ENCODE results near the gene KRT10. TPM values are rescaled to one million over a fixed set of nuclear protein-coding genes. Genes with fewer than 3 reads are reported as not detected.

KRT10 gene
- total RNA-seq, 1 donor from 2014 or later = 70.1 TPM

DNA sequence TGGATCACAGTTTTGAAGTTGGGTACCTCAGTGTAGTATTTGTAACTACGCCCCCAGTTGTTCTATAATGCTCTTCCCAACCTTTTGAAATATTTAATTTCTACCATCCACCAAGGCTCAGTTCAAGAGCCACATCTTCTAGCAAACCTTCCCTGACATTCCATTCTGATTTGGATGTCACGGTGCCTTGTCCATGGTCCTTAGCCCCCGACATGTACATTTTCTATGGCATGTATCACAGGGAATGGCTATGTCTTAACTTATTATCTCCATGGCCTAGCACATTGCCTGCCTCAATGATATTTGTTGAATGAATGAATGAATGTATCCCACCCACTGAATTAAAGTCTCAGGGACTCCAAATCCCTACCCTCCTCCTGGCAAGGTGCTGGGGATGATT lies 16.3 kb downstream of the KRT10 start:
- DNase-seq (ENCODE audit: low spot score) = no peak

DNA sequence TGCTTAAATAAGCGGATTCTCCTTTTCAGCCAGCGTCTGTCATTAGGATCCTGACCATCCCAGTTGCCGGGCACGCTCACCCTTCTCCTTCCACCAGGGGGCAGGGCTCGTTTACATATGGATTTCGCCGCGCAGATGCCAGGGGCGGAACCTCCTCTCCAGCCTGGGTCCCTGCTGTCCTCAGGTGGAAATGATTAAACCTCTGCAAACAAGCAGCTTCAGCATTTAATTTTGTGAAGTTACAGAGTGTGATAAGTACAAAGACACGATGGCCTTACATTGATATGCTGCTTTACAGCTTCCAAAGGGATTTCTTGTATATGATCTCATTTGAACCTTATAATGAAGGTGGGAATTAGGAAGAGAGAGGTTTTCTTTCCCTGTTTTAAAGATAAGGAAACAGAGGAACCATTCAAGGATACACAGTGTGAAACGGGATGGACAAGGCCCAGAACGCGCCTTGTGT lies 18.8 kb downstream of the KRT10 start:
- peak; percentile 87 for DNase-seq (ENCODE audit: low spot score)

DNA sequence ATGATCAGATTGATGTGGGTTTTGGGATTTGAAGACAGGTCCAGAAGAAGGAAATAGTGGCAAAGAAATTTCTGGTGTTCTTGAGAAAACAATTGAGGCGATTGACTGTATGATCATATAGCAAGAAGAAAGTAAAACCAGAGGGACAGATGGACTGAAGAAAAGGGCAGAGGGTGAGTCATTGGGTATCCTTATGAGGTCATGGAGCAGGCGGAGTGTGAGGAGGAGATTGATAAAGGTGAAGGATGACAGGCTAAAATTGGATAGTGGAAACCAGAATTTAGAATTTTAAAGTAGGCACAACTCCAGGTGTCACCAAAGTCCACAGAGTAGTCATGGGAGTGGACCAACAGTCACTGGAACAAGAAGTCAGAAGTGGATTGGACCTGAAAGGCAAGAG lies 21.3 kb downstream of the KRT10 start:
- no peak for DNase-seq (ENCODE audit: low spot score)

DNA sequence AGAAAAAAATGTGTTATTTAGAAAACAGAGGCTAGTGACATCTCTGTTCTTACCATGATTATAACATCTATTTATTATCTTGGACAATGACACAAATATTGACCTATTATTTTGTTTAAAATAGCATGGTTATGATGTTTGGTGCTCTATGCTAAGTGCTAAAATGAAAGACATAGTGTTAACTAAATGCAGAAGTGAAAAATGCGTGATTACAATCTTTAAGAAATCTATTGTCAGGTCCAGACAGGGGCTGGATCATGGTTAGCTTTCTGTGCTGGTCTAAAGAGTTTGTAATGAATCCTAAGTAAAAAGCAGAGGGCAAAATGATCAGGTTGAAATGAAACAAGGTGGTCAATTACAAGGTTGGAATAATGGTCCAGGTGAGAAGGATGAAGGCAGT lies 22.0 kb downstream of the KRT10 start:
- no peak for DNase-seq (ENCODE audit: low spot score)

DNA sequence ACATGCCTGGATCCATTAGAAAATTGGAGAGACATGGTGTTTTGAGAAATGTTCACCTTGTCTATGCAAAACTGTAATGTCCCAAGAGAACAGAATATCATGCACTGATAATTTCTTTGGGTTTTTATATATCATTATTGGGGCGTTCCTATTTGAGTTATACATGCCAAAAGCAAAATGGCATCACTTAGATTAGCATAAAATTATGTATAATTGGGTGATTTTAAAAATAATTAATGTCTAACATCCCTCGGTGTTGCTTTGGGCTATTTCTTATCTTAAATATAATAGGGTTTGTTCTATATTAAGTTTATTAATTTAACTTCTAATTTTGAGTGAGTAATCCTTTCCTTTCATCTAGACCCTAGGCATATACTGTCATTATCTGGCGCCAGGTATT lies 22.6 kb downstream of the KRT10 start, which contains the start of gene KRT28:
KRT28 (minus strand) TSS at position 101 of the 400 bp plus-strand sequence; CDS start at position 35, 66 bp downstream.
- no peak for DNase-seq (ENCODE audit: low spot score)

DNA sequence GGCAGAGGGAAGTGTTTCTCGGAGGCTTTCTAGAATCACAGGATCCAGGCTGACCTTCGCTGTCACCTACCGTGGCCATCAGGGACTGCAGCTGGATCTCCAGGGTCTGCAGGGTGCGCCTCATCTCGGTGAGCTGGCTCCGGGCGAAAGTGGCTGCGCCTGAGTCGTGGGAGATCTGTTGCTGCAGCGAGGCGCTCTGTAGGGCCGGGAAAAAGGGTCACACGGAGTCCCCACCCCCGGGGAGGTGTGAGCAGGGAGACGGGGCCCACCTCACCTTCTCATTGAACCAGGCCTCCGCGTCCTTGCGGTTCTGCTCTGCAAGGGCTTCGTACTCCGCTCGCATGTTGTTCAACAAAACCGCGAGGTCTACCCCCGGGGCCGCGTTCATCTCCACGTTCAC lies 25.6 kb downstream of the KRT10 start:
- no peak for DNase-seq (ENCODE audit: low spot score)

DNA sequence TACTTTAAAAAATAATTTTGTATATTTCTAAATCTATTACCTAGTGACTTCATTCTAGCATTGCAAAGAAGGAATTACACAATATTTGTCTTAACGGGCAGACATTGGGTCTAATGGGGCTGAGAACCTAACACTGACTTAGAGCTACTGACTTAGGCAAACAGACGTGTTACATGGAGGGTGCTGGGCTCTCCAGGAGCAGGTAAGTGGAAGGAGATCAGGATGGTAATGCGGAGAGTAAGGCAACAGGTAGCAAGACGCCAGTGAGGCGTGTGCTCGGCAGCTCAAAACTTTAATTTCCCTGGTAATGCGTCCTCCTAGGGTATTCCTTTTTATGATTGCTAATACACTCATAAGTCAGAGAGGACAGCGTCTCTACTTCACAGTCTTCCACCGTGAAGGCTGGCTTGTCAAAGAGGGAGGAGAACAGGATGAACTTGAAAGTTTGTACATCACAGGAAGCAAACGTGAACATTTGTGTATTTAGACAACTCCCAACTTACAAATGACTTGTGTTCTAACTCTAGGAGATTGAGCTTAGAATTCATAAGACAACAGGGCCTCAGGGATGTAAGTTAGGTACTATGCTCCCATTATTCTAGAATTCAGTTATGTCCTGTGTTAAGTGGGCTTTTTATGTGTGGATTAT lies 27.3 kb downstream of the KRT10 start:
- no peak for DNase-seq (ENCODE audit: low spot score)

DNA sequence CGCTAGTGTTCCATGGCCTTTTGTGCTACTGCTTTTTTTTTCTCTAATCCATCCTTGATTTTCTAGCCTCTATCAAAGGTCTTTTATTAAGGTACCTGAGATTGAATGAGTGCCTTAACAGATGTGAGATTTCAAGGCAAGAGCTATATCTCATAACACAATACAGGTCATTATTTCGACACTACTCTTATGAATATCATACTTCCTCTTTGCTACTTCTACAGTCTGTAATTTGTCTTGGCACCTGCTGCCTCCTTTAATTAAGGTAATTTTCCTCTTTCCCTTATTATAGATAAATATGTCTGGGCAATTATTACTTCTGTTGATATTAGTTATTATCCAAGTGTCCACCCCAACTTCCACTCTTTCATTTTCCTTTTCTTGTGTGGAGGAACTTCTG lies 27.9 kb downstream of the KRT10 start:
- no peak for DNase-seq (ENCODE audit: low spot score)

DNA sequence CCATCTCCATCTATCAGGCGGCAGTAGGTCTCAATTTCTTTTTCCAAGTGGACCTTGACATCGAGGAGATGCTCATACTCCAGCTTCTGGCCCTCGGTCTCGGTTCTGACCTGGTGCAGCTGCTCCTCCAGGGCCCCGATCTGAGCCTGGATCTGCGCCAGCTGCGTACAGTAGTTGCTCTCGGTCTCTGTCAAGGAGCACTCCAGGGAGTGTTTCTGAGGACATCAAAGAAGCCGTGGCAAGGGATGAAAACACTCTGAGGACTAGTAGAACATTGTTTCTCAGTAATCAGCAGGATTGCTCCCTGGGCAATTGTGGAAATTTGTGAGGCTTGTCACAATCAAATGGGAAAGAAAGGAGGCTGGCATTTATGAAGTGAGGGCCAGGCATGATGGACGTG lies 28.6 kb downstream of the KRT10 start:
- no peak for DNase-seq (ENCODE audit: low spot score)

DNA sequence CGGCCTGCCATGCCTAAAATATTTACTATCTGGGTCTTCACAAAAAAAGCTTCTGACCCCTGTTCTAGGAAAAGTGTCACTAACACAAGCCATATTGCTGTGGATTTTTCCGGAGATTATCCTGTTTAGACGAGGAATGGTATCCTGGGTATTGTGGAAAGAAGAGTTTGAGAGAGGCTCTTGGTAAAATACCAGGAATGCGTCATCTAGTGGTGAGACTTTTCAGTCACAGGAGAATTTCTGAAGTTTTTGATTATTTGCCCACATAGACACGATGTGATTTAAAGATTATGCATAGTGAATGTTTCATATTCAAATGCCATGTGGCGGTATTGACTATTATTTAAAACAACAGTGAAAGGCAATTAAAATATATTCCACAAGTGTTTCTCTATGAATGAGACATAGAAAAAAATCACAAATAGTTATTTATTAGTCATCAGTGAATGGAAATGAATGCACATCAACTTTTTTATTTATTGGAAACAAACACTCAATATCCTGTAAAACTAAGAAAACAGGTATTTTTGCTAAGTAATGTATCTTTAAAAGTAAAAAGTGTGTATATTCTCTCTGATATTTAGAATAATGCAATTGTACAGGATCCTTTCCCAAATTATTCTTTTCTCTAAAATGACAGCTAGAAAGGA lies 30.5 kb downstream of the KRT10 start:
- no peak for DNase-seq (ENCODE audit: low spot score)

DNA sequence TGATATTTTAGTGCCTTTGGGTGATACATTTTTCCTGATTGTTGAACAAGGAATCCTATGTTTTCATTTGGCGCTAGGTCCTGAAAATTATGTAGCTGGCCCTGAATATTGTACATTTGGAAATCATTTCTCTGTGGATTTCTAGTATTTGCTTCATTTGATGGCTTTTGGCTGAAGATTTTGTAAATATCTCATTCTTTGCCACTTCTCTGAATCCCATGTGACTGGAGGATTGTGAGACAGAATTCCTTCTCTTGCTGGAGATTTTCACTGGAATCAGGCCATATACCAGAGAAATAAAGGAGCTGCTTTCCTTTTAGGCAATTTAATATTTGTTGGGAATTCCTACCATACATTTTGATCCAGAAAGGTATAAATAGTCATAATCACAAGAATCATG lies 31.3 kb downstream of the KRT10 start:
- DNase-seq (ENCODE audit: low spot score) = no peak

DNA sequence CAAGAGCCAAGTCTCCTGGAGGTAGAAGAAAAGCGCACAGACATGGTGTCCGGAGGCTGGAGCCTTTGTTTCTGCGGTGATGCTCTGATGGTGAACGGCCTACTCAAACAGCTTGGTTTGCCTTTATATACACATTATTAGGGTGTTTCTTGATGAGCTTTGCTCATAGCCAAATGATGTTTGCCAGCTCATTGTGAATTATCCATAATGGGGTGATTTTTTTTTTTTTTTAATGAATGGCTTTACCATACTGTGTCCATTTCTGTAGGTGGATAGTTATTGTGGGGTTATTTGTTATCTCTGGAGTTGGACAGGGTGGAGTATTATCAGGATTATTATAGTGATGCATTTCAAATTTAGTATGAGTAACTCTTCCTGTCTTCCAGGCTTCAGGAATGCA lies 40.0 kb downstream of the KRT10 start, which contains the start of gene KRT27:
KRT27 (minus strand) TSS at position 101 of the 400 bp plus-strand sequence; CDS start at position 44, 57 bp downstream.
- DNase-seq (ENCODE audit: low spot score) = no peak

DNA sequence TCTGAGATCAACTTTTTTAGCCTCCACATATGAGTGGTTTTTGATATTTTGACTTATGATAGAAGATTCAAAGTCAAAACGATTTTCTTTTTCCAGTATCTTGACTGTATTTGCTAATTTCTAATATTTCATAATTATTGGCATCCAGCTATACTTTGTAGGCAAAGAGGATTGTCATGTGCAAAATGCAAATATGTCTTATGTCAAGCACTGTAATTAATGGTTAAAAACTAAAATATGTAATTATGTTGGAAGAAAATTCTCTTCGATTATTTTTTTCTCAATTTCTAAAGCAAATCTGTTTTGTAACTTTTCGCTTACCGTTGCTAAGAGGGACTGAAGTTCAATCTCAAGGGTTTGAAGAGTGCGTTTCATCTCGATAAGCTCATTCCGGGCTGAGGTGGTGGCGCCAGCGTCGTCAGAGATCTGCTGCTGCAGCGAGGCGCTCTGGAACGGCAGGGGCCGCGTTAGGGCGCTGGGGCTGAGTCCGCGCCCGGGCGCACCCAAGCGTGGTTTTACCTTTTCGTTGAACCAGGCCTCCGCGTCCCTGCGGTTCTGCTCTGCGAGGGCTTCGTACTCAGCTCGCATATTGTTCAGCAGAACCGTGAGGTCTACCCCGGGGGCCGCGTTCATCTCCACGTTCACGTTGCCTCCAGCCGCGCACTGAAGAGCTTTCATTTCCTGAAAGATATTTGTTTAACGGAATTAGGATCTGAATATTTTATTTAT lies 43.1 kb downstream of the KRT10 start:
- no peak for DNase-seq (ENCODE audit: low spot score)

DNA sequence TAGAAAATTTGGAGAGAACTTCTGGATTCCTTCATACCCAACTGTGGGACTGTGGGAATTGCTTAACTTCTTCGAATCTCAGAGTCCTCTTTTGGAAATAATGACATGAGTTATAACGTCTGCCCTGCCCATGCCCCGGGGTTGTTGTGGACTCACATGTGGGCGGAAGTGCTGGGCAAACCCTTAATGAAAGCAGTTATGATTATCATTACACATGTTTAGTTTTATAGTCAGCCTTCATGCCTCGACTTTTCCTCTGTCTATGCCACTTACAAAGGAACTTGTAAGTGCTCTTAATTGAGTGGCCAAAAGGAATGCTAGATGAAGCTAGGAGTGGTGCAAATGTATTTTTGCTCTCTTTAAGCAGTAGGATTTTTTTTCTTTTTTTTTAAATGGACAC lies 44.0 kb downstream of the KRT10 start:
- no peak for DNase-seq (ENCODE audit: low spot score)

DNA sequence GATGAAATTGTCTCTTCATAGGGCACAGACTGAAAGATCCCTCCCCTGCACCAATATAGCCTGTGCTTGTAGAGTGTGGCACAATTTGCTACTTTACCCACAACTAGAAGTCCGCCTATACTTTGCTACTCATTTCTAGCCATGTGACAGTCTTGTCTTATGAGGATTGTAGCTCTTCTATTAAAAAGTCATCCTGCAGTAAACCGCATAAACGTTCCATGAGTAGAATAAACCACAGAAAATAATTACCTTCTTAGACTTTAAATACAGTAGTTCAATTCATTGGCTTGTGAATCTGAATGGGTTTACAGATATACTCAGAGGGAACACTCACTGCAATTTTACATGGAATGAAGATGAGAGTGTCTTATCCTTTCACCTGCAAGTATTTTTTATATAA lies 44.4 kb downstream of the KRT10 start:
- no peak for DNase-seq (ENCODE audit: low spot score)

DNA sequence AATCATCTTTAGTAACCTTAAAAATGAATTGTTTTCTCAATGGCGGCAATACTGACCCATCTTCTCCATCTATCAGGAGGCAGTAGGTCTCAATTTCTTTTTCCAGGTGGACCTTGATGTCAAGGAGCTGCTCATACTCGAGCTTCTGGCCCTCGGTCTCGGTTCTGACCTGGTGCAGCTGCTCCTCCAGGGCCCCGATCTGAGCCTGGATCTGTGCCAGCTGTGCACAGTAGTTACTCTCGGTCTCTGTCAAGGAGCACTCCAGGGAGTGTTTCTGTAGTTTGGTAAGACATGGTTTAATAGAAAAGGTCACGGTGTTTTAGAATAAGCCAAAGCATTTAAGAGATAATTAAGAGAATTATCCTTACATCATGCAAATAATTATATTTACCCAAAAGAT lies 45.0 kb downstream of the KRT10 start:
- DNase-seq (ENCODE audit: low spot score) = no peak

DNA sequence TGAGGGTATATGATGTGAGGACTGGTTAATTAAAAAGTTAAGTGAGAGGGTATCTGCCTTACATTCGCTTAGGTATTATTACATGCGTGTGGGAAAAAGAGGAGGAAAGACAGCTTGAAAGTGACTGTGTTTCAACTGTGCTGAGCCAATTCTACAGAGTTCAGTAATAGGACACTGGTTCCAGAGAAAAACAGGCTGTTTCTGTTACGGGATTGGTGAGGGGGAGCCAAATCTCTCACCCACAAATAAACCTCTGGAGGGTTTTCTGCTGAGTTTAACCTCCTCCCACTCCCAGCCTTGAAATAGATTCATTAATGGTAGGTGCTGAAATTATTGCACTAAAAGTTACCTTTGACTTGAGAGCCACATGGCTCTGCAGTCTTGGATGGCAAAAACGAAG lies 46.5 kb downstream of the KRT10 start:
- DNase-seq (ENCODE audit: low spot score) = no peak

DNA sequence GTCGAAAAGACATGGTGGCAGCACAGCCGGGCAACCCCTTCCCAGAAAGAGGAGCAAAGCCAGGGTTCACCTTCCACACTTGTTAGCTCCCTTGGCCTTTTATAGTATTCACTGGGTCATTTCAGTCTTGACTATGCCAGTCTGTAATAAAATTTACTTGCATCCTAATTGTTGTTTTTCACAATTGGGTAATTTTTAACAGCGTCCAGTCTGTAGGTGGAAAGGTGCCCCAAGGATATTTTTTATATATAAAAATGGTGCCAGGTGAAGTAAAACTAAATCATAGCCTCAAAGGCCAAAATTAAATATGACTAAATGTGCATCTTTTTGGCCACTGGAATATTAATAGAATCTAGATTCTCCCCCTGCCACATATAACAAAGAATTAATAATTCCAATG lies 50.3 kb downstream of the KRT10 start, which contains the start of gene KRT26:
KRT26 (minus strand) TSS at position 101 of the 400 bp plus-strand sequence; CDS start at position 13, 88 bp downstream.
- no peak for DNase-seq (ENCODE audit: low spot score)

All from ureter (tissue), 1 donor.